ENCODE results near the gene ARHGEF38. TPM values are rescaled to one million over a fixed set of nuclear protein-coding genes. Genes with fewer than 3 reads are reported as not detected.
"Not testable (repeated sequence)": the region's sequence is repeated elsewhere in the genome, so short reads cannot be mapped to it uniquely, and the experiment has no call there.

ARHGEF38 gene
- total and polyA plus RNA-seq, 8 donors, result 0.61 to 23.2 (median 2.5) TPM

DNA sequence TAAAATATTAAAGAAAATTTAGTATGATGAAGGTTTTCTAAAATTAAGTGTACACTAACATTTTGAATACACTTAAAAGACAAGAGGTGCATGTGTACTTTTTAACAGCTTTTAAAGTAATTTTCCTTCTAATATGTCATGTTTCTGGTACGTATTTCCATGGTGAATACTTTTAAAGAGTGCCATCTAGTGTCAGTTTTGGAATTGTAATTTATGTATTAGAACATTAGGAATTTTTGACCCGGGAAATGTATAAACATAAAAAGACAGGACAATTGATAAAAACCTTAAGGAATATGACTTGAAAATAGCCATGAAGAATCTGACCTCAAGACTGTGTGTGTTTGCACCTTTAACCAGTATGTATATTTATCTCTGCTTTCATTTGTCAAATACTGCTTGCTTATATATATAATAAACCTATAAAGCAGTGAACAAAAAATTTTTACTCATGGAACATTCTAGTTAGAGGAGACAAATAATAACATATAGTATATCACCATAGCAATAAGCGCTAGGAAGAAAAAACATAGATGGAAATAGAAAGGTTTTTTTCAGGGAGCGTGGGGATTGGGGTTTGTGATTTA is 163.4 kb downstream of the ARHGEF38 start:
- TF ChIP-seq, protein P1, sequence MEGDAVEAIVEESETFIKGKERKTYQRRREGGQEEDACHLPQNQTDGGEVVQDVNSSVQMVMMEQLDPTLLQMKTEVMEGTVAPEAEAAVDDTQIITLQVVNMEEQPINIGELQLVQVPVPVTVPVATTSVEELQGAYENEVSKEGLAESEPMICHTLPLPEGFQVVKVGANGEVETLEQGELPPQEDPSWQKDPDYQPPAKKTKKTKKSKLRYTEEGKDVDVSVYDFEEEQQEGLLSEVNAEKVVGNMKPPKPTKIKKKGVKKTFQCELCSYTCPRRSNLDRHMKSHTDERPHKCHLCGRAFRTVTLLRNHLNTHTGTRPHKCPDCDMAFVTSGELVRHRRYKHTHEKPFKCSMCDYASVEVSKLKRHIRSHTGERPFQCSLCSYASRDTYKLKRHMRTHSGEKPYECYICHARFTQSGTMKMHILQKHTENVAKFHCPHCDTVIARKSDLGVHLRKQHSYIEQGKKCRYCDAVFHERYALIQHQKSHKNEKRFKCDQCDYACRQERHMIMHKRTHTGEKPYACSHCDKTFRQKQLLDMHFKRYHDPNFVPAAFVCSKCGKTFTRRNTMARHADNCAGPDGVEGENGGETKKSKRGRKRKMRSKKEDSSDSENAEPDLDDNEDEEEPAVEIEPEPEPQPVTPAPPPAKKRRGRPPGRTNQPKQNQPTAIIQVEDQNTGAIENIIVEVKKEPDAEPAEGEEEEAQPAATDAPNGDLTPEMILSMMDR (IDR thresholded peaks at IDR 0.05), result peak in 4 of 7 experiments; percentile 21 to 49 (median 42)
- no peak for TF ChIP-seq EP300 (IDR thresholded peaks at IDR 0.05)
- TF ChIP-seq POLR2A (IDR thresholded peaks at IDR 0.05), result no peak
- no peak for TF ChIP-seq POLR2AphosphoS5 (IDR thresholded peaks at IDR 0.05)
- WGBS, 5 donors, result 44 to 48% (median 47%) methylated on average over 4 of the region's 4 CpGs
- Histone ChIP-seq H3K4me3 (no peak overlapping the region), H3K27me3 (no peaks in the 10 kb centered on the region), H3K27ac (no peak overlapping the region), H3K4me1 (peaks cover 0 to 25% (median 6%) of the 10 kb centered on the region in 4 donors), H3K36me3 (peaks cover 0 to 15% (median 10%) of the 10 kb centered on the region in 4 donors), H3K9me3 (no peaks in the 10 kb centered on the region)
- intact Hi-C loops (cut with DNase I; ENCODE audit: low total_unique reads), result no loop called here
- DNase-seq, result peak in 1 of 2 donors; percentile 60

DNA sequence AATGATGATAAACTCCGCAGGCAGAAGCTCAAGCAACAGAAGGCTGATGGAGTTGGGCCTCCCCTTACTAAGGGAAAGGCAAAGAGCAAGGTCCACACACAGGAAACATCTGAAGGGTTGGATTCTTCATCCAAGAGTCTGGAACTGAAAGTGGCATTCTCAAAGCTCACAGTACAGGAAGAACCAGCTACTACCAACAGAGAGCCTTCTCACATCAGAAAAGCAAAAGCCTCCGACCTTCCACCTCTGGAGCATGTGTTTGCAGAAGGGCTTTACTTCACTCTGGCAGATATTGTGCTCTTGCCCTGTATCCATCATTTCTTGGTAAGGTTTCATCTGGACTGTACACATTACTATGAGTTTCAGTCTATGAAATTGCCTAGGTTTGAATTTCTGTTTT is 166.8 kb downstream of the ARHGEF38 start:
- Histone ChIP-seq H3K9me3 (no peaks in the 10 kb centered on the region), H3K27ac (no peak overlapping the region), H3K27me3 (no peaks in the 10 kb centered on the region), H3K4me1 (peaks cover 0 to 12% (median 4%) of the 10 kb centered on the region in 4 donors), H3K4me3 (no peak overlapping the region), H3K36me3 (peaks cover 0 to 15% (median 10%) of the 10 kb centered on the region in 4 donors)
- TF ChIP-seq EP300 (IDR thresholded peaks at IDR 0.05), result no peak
- no peak for TF ChIP-seq POLR2A (IDR thresholded peaks at IDR 0.05)
- TF ChIP-seq, protein P1 (IDR thresholded peaks at IDR 0.05), result no peak
- no peak for TF ChIP-seq POLR2AphosphoS5 (IDR thresholded peaks at IDR 0.05)
- intact Hi-C loops (cut with DNase I; ENCODE audit: low total_unique reads), result no loop called here
- peak in 1 of 2 donors; percentile 34 for DNase-seq
- 49 to 80% (median 69%) methylated on average over 2 of the region's 2 CpGs for WGBS, 5 donors

DNA sequence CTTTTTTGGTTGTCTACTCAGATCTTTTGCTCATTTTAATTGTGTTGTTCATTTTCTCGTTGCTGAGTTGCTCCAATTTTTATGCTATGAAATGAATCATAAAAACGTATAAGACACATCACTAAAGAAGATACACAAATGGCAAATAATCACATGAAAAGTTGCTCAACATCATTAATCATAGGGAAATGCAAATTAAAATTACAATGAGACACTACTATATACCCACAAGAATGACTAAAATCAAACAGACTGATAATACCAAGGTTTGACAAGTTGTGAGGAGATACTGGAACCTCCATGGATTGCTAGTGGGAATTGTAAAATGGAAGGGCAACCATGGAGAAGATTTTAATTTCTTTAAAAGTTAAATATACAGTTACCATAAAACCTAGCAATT is 173.2 kb downstream of the ARHGEF38 start:
- H3K27me3 ChIP-seq, result no peaks in the 10 kb centered on the region
- intact Hi-C loops (cut with DNase I; ENCODE audit: low total_unique reads), result no loop called here
- no peak overlapping the region for H3K4me3 ChIP-seq
- no peak for TF ChIP-seq POLR2AphosphoS5 (IDR thresholded peaks at IDR 0.05)
- TF ChIP-seq, protein P1 (IDR thresholded peaks at IDR 0.05), result no peak
- TF ChIP-seq EP300 (IDR thresholded peaks at IDR 0.05), result no peak
- no peak for TF ChIP-seq POLR2A (IDR thresholded peaks at IDR 0.05)
- no peaks in the 10 kb centered on the region for H3K9me3 ChIP-seq
- H3K4me1 ChIP-seq, result no peaks in the 10 kb centered on the region
- H3K36me3 ChIP-seq, result peaks cover 0 to 36% (median 9%) of the 10 kb centered on the region in 4 donors
- WGBS, 5 donors, result 94 to 98% (median 96%) methylated on average over 2 of the region's 2 CpGs
- no peak for DNase-seq
- no peak overlapping the region for H3K27ac ChIP-seq

DNA sequence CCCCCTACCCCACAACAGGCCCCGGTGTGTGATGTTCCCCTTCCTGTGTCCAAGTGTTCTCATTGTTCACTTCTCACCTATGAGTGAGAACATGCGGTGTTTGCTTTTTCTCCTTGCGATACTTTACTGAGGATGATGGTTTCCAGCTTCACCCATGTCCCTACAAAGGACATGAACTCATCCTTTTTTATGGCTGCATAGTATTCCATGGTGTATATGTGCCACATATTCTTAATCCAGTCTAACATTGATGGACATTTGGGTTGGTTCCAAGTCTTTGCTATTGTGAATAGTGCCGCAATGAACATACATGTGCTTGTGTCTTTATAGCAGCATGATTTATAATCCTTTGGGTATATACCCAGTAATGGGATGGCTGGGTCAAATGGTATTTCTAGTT is 177.5 kb downstream of the ARHGEF38 start:
- intact Hi-C loops (cut with DNase I; ENCODE audit: low total_unique reads); H3K4me3 ChIP-seq; H3K4me1 ChIP-seq; DNase-seq; H3K27me3 ChIP-seq; H3K9me3 ChIP-seq; H3K27ac ChIP-seq: not testable (repeated sequence)
- peaks cover 0 to 52% (median 20%) of the 10 kb centered on the region in 4 donors for H3K36me3 ChIP-seq
- 96 to 100% (median 98%) methylated on average over 4 of the region's 4 CpGs for WGBS, 5 donors

Small RNAs within 50 kb of the gene (small RNA-seq; reads per million reads assigned to genes)
- 0 reads per million in 4 donors for gene ATP5F1EP1

Other genes starting within 250 kb of the ARHGEF38 start
- 100 to 1,000 TPM in 3 of 5 donors, 10 to 100 TPM in 2; 10.5 to 473 (median 132) TPM for gene PPA2, start 78.6 kb upstream of the ARHGEF38 start, total RNA-seq
- gene PPA2, start 78.6 kb upstream of the ARHGEF38 start, polyA plus RNA-seq, result 10 to 100 TPM; 46.4 to 96.2 (median 74.6) TPM
- 10 to 100 TPM in 4 of 5 donors, 1 to 10 TPM in 1; 8.7 to 35.7 (median 17.5) TPM for gene INTS12, start 156.1 kb downstream of the ARHGEF38 start, total RNA-seq
- gene INTS12, start 156.1 kb downstream of the ARHGEF38 start, polyA plus RNA-seq, result 10 to 100 TPM; 11.5 to 20.9 (median 16.3) TPM
- 100 to 1,000 TPM in 1 of 5 donors, 10 to 100 TPM in 2, 1 to 10 TPM in 2; 4.8 to 129 (median 11.1) TPM for gene GSTCD, start 156.2 kb downstream of the ARHGEF38 start, total RNA-seq
- gene GSTCD, start 156.2 kb downstream of the ARHGEF38 start, polyA plus RNA-seq, result 1 to 10 TPM; 1.6 to 8.2 (median 2.1) TPM